ENCODE results near the gene FAM50B.

DNA sequence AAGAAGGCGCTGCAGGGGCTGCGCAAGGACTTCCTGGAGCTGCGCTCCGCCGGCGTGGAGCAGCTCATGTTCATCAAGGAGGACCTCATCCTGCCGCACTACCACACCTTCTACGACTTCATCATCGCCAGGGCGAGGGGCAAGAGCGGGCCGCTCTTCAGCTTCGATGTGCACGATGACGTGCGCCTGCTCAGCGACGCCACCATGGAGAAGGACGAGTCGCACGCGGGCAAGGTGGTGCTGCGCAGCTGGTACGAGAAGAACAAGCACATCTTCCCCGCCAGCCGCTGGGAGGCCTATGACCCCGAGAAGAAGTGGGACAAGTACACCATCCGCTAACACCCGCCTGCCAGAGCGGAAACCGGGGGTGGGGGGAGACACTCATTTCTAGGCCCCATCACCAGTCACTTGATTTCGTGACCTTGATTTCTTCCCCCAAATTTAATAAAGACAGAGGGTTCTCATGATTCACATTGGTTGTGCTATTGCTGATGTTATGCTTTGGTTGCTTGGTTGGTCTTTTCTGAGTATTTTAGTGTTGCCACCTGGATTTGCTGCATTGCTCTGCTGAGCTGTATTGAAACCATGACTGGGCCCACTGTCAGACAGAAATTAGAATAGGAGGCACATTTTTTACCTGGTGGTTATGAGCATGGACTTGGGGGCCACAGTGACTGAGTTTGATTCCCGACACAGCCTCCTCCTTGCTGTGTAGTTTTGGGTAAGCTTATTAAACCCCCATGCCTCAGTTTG, 1.5 kb downstream of the FAM50B start:
- TF ChIP-seq EP300 (IDR thresholded peaks at IDR 0.05) (no peak), POLR2A (IDR thresholded peaks at IDR 0.05; ENCODE audit: low read depth) (no peak)
- TF ChIP-seq, protein P1, sequence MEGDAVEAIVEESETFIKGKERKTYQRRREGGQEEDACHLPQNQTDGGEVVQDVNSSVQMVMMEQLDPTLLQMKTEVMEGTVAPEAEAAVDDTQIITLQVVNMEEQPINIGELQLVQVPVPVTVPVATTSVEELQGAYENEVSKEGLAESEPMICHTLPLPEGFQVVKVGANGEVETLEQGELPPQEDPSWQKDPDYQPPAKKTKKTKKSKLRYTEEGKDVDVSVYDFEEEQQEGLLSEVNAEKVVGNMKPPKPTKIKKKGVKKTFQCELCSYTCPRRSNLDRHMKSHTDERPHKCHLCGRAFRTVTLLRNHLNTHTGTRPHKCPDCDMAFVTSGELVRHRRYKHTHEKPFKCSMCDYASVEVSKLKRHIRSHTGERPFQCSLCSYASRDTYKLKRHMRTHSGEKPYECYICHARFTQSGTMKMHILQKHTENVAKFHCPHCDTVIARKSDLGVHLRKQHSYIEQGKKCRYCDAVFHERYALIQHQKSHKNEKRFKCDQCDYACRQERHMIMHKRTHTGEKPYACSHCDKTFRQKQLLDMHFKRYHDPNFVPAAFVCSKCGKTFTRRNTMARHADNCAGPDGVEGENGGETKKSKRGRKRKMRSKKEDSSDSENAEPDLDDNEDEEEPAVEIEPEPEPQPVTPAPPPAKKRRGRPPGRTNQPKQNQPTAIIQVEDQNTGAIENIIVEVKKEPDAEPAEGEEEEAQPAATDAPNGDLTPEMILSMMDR (IDR thresholded peaks at IDR 0.05): no peak
